Renal cortical epithelial cell (primary cell): ENCODE measurements around the gene UBE2QL1. TPM values are rescaled to one million over a fixed set of nuclear protein-coding genes. Genes with fewer than 3 reads are reported as not detected.

ENCODE experiments used
- DNase-seq: peaks from one replicate; pipeline ENCODE4 v3.0.0-alpha.2; 2011; ENCODE audit warnings: low read depth
- total RNA-seq: library from RNA; depleted of rRNA; stranded (reverse); fragments of >200 nt; gene quantifications from 2 replicates; pipeline ENCODE4 v1.2.3, GENCODE V29; 2014

UBE2QL1 gene
- total RNA-seq, 1 donor from 2014 or later, result not detected

DNA sequence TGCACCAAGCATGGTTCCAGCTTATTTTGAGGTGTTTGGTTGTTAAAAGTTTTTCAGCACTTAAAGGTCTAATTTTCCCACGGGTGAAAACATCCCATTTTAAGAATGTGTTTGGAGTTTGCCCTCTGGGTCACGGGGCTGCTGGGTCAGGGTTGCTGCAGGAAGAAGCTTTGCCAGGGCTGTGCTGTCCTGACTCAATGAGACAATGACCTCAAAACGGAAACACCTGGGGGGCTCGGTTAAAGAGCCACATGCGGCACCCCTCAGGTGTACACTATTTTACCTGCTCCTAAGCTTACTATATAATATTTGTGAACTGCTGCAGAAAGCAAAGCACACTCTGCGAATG is 27.6 kb downstream of the UBE2QL1 start:
- no peak for DNase-seq

DNA sequence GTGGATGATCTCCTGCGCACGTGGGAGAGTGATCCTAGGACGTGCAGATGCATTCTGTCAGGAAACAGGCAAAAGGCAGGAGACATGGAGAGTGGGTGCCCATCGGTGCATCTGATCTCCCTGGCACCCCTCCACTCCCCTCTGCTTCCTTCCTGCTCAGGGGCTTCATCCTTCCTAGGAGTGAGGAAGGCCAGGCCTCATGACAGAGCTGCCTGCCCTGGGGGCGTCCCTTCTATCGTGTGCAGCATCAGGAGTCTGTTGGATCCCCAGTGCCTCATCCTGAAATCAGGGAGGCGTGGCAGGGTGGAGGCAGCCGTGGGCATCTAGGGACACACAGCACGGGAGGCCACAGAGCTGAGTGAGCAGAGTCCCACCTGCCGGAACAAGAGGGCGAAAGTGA is 30.1 kb downstream of the UBE2QL1 start:
- DNase-seq, result no peak

DNA sequence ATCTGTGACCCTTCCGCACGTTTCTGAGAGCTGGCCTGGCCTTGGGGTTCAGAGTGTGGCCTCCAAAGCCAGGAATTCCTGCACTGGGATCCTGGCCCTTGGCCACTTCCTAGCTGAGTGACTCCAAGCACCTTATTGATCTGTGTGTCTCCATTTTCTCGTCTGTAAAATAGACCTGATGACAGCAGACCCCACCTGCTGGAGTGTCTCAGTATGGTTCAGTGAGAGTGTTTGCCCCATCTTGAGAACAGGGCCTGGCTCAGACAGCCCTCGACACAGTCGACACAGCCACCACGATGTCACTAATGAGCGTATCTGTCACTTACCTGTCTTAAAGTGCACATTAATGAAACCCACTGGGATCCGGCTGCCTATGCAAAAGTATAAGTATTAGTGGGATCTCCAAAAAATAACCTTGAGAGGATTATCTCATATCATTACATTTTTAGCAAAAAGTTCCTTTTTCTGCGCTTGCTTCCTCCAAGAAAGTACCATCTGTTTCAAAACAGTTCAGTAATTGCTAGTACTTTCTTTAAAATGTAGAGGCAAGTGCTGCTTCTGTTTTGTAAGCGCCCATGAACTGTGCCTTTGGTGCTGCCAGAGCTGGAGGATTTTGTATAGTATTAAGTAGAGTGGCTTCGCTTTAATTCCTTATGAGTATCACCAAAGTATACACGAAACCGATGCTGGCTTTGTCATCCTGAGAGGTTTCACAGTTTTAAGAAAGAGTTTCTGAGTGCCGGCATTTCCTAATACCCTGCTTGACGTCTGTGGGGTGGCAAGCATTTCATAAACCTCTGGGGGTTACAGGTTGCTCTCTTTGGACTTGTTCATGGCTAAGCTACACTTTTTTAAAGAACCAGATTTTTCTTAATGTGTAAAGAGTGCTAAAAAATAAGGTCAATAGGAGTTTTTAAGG is 31.7 kb downstream of the UBE2QL1 start:
- no peak for DNase-seq

DNA sequence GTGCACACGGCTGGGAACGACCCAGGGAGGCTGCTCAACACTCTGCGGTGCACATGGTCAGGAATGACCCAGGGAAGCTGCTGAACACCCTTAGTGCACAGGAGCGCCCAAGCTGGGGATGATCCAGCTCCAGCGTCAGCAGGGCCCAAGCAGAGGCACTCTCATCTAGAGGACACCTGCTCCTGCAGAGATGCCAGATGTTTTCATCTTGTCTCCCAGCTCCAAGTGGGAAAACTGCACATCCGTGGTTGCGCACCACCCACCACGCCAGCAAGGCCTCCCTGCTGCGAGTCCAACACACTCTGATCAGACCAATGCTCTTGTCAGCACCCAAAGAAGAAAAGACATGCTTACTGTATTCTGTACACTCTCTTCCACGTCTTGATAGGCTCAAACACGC is 34.1 kb downstream of the UBE2QL1 start:
- DNase-seq, result no peak

DNA sequence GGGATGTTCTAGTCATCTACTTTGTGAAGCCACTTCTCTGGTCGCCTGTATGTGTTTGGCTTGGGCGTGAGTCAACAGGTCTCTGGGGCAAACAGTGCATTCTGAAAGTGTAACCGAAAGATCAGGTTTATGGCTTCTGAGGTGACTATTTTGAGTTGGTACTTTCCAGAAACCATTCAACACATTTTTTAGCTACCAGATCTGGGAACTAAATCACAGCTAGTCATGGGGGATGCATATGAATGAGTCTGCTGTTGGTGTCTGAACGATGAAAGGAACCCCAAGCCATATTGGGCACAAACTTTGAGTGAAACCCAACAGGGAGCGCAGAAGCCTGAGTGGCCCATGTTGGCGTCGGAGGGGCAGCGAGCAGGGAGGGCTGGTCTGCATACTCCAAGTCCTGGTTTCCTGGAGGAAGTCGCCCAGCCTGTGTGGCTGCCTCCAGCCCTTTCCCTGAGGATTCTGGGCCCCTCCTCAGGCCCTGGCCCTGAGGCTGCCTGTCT is 35.3 kb downstream of the UBE2QL1 start:
- DNase-seq, result no peak

DNA sequence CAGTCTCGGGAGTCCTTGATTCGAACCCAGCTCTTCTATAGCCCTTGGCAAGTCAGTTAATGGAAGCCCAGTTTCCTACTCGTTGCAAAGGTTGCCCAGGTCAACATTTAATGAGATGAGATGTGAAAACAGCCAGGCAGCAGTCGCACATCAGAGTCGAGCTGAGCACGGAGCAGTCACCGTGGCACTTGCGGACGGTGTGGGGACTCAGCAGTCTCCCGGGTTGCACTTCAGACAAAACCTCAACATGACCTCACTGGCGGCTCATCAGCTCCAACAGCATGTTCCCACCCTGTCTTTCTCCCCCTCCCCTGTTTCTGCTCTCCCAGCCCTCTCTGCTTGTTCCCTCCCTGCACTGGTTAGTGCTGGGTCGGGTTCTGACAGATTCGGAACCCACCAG is 35.8 kb downstream of the UBE2QL1 start:
- no peak for DNase-seq

DNA sequence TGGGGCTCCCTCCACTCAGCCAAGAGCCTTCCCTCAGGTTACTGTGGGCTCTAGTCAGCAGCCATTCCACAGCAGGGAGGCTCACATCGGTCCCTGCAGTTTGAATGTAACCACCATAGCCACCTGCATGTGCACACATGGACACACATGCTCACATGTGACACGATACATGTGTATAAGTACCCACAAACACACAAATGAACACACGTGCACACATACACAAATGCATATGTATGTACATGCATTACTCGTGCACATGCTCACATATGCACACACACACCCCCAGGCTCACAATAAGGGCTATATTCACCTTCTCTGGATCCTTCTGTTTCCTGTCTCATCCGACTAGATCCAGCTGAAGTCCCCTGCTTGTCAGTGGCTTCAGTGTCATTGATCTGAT is 36.2 kb downstream of the UBE2QL1 start:
- no peak for DNase-seq

DNA sequence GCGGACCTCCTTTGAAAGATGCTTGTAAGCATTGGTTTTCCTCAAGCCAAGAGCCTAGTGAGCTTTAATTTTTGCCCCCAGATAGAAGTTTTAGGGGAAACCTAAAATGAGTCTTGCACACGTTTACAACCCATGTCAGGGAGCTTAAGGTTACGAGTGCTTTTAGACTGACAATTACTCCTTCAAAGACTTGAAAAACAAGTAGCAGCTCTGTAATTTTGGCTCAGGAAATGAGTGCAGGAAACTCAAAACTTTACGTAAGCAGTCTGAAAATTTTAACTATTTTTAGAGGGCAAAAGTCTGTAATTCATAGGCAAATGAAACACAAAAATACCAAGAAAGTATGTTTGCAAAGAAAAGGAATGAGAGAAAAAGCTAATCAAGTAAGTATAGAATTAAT is 36.8 kb downstream of the UBE2QL1 start:
- DNase-seq, result no peak

DNA sequence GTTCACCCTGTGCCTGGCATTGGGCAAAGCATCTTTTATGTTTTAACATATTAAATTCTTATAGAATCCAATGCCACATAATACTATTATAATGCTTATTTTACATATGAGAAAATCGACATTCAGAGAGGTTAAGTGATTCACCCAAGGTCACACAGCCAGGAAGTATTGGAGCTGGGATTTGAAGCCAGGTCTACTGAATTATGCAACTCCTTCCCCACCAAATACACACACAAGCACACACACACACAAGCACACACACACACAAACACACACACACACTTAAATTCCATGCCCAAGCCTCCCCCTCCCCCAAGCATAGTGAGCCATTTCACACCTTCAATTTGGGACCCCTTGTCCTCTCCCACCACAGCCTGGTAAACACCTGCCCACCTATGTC is 37.4 kb downstream of the UBE2QL1 start:
- DNase-seq, result no peak

DNA sequence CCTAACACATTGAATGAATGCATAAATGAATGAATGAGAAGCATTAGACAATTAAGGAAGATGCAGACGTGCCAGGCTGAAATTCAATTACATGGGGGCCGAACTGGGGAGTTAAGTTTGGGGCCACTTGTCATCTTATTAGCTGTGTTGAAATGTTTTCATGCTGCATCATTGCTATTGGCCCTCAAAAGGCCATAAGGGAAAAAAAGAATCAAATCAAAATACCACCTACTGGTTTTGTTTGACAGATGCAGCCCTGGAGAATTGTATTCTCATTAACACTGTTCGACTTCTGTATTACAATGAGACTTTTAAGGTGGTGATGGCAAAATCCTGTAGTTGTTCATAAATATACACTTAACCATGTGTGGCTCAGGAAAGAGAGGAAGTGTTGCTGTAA is 38.4 kb downstream of the UBE2QL1 start:
- no peak for DNase-seq

DNA sequence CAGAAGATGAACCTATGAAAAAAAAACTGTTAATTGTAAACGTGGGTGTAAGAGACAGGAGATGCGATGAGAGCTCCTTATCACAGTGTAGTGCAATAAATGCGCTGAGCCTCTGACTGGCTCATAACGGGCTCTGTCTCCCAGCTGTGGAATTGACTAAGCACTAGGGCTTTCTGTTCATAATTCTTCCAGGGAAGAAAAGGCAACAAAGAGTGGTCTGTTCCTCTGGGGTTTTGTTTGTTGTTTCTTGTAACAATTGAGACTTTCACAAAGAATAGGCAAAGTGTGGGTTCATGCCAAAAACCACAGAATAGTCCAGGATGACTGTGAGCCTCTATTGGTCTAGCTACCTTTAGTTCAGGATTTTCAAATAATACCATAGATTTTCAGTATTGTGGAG is 39.4 kb downstream of the UBE2QL1 start:
- DNase-seq, result no peak

DNA sequence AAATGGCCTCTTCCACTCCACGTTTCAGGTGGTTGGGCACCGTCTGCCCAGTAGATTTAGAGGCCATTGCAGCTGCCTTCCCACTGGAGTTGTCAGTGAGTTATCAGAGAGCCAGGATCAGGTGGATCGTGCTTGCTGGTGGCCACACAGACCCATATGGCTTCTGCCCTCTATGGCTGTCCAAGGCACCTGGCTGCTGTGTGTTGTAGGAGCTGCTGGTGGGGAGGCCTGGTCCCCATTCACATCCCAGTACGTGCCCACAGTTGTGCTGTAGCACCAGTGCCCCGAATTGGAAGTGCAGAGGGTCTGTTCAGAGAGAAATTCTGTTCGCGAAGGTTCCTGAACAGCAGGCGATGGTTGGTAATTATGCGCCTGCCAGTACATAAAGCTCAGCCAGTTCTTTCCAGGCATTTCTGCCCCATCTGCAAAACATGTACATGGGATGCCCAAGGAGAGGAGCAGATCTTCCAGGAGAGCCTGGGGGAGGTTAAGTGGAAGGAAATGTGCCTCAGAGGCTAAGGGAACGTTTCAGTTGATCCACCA is 41.1 kb downstream of the UBE2QL1 start:
- no peak for DNase-seq

DNA sequence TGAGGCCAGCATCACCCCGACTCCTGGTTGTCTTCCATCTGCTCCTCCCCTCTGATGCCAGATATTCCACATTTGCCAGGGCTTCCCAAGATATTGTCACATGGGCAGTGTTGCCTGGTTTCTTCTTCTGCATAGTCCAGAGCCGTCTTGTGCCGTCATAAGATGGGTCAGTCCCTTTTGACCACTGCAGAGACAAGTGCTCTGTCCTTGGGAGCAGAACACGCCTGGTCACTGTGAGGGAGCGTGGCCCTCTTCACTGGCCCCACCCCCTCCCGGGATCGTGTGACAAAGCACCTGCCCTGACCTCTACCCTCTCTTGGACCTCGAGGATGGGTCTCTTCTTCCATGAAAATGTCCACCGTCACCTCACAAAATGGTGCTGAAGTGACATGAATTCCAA is 41.6 kb downstream of the UBE2QL1 start:
- DNase-seq, result no peak

DNA sequence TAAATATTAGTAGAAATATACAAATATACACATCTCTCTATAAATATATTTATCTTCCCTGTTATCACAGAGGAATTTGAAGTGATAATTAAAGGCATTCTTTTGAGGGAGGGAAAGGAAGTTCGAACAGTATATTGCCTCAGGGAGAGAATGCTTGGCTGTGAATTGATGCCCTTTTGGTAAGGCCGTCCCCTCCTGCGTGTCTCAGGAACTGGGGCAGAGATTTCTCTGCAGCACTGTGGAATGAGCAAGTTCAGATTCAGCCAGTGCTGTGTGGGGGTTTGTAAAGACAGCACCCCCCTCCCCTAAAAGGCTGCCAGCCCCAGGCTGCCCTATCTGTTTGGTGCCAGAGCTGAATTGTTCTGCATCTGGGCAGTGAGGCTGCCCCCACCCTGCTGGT is 42.0 kb downstream of the UBE2QL1 start:
- DNase-seq, result no peak

DNA sequence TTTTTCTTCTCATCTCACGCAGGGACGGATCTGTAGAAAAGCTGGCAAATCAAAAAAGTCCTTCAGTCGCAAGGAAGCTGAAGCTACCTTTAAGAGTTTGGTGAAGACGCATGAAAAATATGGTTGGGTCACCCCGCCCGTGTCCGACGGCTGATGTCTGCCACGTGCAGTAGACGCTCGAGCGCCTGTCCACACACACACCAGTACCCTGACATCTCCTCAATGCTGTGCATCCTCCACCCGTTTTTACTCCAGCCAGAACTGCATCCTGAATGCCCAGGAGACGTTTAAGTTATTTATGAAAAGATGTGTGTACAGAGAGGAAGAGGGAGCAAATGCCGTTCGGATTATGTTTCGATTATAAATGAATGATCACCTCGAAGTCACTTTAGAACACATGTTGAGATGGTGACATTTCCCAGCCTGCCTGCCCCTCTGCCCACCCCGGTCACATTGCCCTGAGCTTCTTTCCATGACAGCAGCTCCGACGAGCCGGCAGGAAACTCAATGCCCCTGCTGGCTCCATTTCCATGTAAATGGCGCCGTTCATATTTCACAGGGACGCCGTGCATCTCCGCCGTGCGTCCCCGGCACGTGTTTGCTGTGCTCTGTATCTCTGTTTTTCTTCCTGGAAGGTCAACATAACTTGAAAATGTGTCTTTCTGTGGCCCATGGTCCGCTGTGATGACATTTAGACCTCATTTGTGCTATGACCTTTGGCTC is 42.7 kb downstream of the UBE2QL1 start:
- no peak for DNase-seq

DNA sequence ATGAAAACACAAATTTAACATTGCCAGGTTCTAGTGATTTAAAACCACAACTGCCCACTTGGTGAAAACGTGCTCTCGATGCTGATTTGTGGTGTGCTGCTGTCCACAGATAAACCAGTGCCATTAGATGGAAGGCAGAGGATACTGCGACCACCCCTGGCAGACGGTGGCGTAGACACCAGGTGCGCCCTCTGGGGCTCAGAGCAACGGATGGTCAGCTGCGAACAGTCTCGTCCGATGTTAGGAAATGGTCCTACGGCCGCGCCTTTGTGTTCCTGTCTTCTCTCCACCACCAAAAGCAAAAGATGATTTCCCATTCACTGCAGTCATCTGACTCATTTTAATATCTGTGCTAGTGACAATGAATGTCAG is 43.2 kb downstream of the UBE2QL1 start:
- DNase-seq, result no peak

DNA sequence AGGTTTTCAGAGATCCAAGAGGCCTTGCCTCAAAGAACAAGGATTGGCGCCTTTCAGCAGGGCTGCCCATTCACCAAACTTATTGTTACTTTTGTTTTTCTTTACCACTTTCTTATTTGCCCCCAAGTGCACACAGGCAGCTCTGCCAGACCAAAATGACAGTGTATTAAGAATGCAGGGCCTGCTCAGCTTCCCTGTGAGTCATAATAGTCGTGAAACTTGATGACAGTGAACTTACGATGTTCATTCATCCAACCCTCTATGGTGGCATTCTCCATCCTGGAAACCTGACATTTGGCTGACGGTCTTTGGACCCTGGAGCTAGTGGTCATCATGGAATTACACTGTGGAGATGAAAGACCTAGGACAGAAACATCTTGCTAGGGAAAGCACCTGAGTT is 44.3 kb downstream of the UBE2QL1 start:
- DNase-seq, result no peak

DNA sequence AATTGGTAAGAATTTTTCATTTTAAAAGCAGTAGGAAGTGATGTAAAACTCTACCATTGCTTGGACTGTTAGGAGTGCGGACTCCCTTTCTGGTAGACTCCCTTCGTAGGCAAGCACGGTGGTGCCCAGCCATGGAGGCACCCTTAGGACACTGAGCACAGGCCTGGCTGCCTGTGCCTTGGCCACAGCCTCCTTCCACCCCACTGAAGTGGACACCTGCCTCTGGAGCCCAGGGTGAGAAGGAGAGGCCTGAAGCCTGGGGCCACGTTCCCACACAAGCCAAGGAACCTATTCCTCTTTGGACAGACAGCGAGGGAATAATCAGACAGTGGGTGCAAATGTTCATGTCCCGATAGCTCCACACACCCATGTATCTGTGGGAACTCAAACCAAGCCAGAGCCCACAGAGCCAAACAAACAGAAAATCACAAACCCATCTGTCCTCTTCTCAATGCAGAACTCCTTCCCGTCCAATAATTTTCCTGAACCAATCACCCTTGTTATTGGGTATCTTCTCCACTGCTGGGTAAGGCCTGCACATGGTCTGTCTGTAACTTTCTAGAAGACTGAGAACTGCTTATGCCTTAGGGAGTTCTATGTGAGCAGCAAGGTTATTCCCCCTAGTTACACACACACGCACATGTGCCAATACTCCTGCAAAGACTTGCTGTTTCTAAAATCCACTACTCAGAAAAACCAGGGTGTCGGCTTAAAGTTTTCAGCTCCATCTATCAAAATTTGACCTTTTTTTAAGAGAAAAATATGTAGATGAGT is 45.2 kb downstream of the UBE2QL1 start:
- no peak for DNase-seq

DNA sequence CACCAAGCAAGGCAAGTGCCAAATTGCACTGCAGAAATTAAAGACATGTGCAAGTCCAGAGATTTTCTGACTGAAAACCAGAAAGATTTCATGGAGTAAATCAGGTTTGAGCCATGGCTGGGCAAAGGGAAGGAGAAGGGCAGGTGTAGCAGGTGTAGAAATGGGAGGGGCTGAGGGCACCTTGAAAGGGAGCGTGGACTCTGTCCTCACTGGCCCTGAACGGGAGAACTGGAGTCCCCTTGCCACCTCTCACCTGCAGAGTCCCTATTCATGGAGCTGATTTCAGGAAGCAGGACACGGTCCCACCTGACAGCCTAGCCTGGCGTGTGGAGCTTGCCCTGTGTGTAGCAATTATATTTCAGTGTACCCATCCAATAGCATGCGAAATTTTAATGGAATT is 46.3 kb downstream of the UBE2QL1 start:
- DNase-seq, result no peak

DNA sequence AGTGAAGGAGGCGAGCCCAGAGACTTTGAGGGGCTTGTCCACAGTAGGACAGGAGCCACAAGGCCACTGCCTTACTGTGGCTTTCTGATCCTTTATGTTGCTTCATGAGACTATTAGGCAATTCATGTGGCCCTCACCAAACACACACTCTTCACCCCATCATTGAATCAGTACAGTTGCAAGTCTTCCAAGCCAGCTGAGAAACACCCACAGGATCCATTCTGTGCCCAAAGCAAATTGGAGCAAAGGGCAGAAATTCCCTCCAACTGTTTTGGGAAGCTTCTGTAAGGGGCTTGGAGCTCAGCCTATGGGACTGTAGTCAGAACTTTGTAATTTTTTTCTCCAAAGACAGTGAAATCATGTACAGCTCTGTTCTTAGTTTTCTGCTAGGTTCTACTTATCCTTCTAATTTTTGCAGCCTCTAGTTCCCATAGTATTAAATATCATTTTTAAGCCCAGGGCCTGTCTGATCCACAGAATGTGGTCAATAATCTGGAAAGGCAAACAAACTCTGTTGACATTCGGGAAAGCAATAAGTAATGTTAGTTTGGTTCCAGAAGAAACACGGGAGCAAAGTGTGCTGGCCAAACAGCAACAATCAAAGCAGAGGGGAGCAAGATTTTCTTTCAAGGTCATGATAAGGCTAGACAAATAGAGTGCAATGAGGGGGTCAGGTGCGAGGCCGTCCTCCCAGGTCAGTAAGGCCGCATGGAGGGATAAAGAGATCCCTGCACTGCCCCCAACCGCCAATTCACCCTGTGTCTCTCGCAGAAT is 47.0 kb downstream of the UBE2QL1 start:
- no peak for DNase-seq

DNA sequence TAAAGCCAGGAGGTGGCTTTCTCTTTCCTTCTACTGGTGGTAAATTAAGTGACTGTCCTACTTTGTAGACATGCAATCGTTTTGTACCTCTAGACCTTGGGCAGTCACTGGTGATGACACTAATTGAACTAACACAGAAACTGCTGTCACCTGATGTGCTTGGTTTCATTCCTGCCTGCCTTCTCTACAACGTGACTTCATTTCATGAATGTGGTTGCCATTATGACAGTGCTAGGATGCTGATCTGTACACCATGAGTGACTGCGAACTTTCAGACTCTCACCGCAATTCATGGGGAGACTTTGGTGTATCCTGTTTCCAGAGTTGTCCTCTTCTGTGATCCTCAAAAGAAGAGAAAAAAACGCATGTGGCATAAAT is 47.5 kb downstream of the UBE2QL1 start:
- no peak for DNase-seq
